ENCODE measurements around the gene C1orf105.

GRCh38 chr1:172378109-172378760, 42.2 kb upstream of the C1orf105 start:
- TF ChIP-seq CTCF (IDR thresholded peaks at IDR 0.05), result no peak
- TF ChIP-seq ZFX (IDR thresholded peaks at IDR 0.05; ENCODE audit: borderline replicate concordance), result no peak
